Peyer's patch (tissue), 4 donors: Measurements from ENCODE around the gene GSTA1.
"Not testable (repeated sequence)": the region's sequence is repeated elsewhere in the genome, so short reads cannot be mapped to it uniquely, and the experiment has no call there.

ENCODE experiments used
- POLR2A ChIP-seq, 2 donors: fragments of 450-650 bp; IDR thresholded peaks; one replicate each; pipeline ENCODE4 v1.5.1; 2017; ENCODE audit warnings: antibody characterized with exemption in 2 of 2, mild to moderate bottlenecking in 2 of 2, moderate library complexity in 2 of 2
- TF ChIP-seq, protein P1 (sequence below), 6 experiments: fragments of 450-650 bp in 4 of 6; fragments of 200-600 bp in 2 of 6; sonication (generic) in 1 of 6; IDR thresholded peaks; one replicate each; pipeline ENCODE4 v1.5.1; 2017 to 2019; ENCODE audit warnings: antibody characterized with exemption in 6 of 6, mild to moderate bottlenecking in 3 of 6, moderate library complexity in 1 of 6

GRCh38 chr6:52794366-52794765 lies 9.2 kb downstream of the GSTA1 start:
- TF ChIP-seq, protein P1, sequence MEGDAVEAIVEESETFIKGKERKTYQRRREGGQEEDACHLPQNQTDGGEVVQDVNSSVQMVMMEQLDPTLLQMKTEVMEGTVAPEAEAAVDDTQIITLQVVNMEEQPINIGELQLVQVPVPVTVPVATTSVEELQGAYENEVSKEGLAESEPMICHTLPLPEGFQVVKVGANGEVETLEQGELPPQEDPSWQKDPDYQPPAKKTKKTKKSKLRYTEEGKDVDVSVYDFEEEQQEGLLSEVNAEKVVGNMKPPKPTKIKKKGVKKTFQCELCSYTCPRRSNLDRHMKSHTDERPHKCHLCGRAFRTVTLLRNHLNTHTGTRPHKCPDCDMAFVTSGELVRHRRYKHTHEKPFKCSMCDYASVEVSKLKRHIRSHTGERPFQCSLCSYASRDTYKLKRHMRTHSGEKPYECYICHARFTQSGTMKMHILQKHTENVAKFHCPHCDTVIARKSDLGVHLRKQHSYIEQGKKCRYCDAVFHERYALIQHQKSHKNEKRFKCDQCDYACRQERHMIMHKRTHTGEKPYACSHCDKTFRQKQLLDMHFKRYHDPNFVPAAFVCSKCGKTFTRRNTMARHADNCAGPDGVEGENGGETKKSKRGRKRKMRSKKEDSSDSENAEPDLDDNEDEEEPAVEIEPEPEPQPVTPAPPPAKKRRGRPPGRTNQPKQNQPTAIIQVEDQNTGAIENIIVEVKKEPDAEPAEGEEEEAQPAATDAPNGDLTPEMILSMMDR (IDR thresholded peaks at IDR 0.05): not testable (repeated sequence)
- not testable (repeated sequence) for TF ChIP-seq POLR2A (IDR thresholded peaks at IDR 0.05)
